HepG2 (cell line): ENCODE data around the gene STPG4. TPM values are rescaled to one million over a fixed set of nuclear protein-coding genes. Genes with fewer than 3 reads are reported as not detected.

Experiments
- ATAC-seq: fragments of 200-7000 bp; cut with Tn5 transposase; 3 replicates; pipeline ENCODE4 v1.9.1; 2020; ENCODE audit warnings: mild to moderate bottlenecking, moderate library complexity
- BruUV-seq: library from RNA; stranded (reverse); fragments of 400-500 nt; replicated peaks from 2 replicates; lab custom pipeline; 2021; lab: Mats Ljungman, UMichigan
- CTCF ChIA-PET: fragments of 300-600 bp; formaldehyde crosslinking; extraction: SDS; loops from one replicate; lab custom pipeline; 2021; ENCODE audit warnings: low total read pairs, inconsistent platforms, low intra/inter-chr PET ratio; lab: Yijun Ruan, JAX
- POLR2A ChIA-PET: fragments of 350-600 bp; sonication (Branson Sonifier 250); formaldehyde crosslinking; loops from one replicate; lab custom pipeline; 2020; ENCODE audit warnings: antibody characterized with exemption, inconsistent platforms; lab: Yijun Ruan, JAX
- DNase-seq: peaks from one replicate; pipeline ENCODE4 v3.0.0-alpha.2; 2015; ENCODE audit warnings: low spot score
- FAIRE-seq: peaks from 3 replicates; lab custom pipeline; 2011; peaks lifted over from hg19 to GRCh38; lab: Jason Lieb, UNC
- H2AFZ ChIP-seq: one replicate; pipeline ENCODE4 v1.6.1; 2011; ENCODE audit warnings: low read length, inconsistent platforms
- H3K27ac ChIP-seq: fragments of 300-600 bp; 3 replicates; pipeline ENCODE4 v1.8.0; 2011; ENCODE audit warnings: mixed run types, mild to moderate bottlenecking, mixed read lengths, low read length, inconsistent platforms; ENCODE audit not compliant: insufficient read depth; ENCODE audit errors: extremely low read length
- H3K27me3 ChIP-seq, 2 experiments: fragments of 200-600 bp in 1 of 2; 2 replicates in 1 of 2; 3 replicates in 1 of 2; pipeline versions ENCODE4 v1.6.0 to v1.8.0; 2011; ENCODE audit warnings: low read length in 2 of 2, mild to moderate bottlenecking in 2 of 2, moderate library complexity in 2 of 2, inconsistent platforms in 1 of 2; ENCODE audit not compliant: insufficient read depth in 2 of 2, control insufficient read depth in 1 of 2
- H3K36me3 ChIP-seq, 2 experiments: fragments of 200-600 bp in 1 of 2; replicated peaks in 1 of 2; 2 replicates in 1 of 2; 3 replicates in 1 of 2; pipeline versions ENCODE4 v1.5.1 to v1.8.0; 2011; ENCODE audit warnings: low read length in 2 of 2, inconsistent platforms in 1 of 2; ENCODE audit not compliant: insufficient read depth in 2 of 2, control insufficient read depth in 1 of 2
- H3K4me1 ChIP-seq: 2 replicates; pipeline ENCODE4 v1.5.1; 2012; ENCODE audit warnings: low read length, inconsistent platforms; ENCODE audit not compliant: insufficient read depth
- H3K4me2 ChIP-seq: 2 replicates; pipeline ENCODE4 v1.6.0; 2011; ENCODE audit warnings: low read depth, low read length, inconsistent platforms
- H3K4me3 ChIP-seq, 3 experiments: fragments of 200-600 bp in 1 of 3; sonication (generic), shearing (Covaris generic) in 1 of 3; replicated peaks in 1 of 3; 2 replicates each; pipeline ENCODE4 v1.5.1; 2011 to 2016; ENCODE audit warnings: low read length in 3 of 3, inconsistent platforms in 2 of 3, low read depth in 2 of 3, mild to moderate bottlenecking in 2 of 3, control low read depth in 1 of 3, mixed read lengths in 1 of 3; ENCODE audit not compliant: insufficient read depth in 1 of 3
- H3K79me2 ChIP-seq: one replicate; pipeline ENCODE4 v1.6.1; 2011; ENCODE audit warnings: low read length, inconsistent platforms; ENCODE audit not compliant: insufficient read depth
- H3K9ac ChIP-seq: 2 replicates; pipeline ENCODE4 v1.6.0; 2011; ENCODE audit warnings: mild to moderate bottlenecking, low read depth, low read length, inconsistent platforms; ENCODE audit not compliant: insufficient read depth
- H3K9me3 ChIP-seq: 2 replicates; pipeline ENCODE4 v1.5.1; 2012; ENCODE audit warnings: mild to moderate bottlenecking, low read length
- H4K20me1 ChIP-seq: 2 replicates; pipeline ENCODE4 v1.6.0; 2011; ENCODE audit warnings: inconsistent platforms, mild to moderate bottlenecking, low read length, moderate library complexity; ENCODE audit not compliant: insufficient read depth
- BCLAF1 ChIP-seq: fragments of 450-650 bp; IDR thresholded peaks from 2 replicates; pipeline ENCODE4 v1.6.1; 2017; ENCODE audit warnings: mild to moderate bottlenecking
- NCOA1 ChIP-seq: sonication (generic); formaldehyde crosslinking; IDR thresholded peaks from 2 replicates; pipeline ENCODE4 v1.9.0; 2021; ENCODE audit warnings: missing genetic modification reagents
- TOPORS ChIP-seq: sonication (generic); formaldehyde crosslinking; IDR thresholded peaks from 2 replicates; pipeline ENCODE4 v1.8.0; 2023; ENCODE audit warnings: mild to moderate bottlenecking, missing genetic modification reagents
- WIZ ChIP-seq: sonication (generic); formaldehyde crosslinking; IDR thresholded peaks from 2 replicates; pipeline ENCODE4 v1.5.1; 2020; ENCODE audit warnings: mild to moderate bottlenecking, missing genetic modification reagents
- ZBTB33 ChIP-seq: sonication (generic); formaldehyde crosslinking; IDR thresholded peaks from 2 replicates; pipeline ENCODE4 v1.4.0; 2020; ENCODE audit warnings: missing genetic modification reagents
- ZMAT3 ChIP-seq: sonication (generic); formaldehyde crosslinking; conservative IDR thresholded peaks from 2 replicates; pipeline ENCODE4 v1.7.0; 2021; ENCODE audit warnings: missing genetic modification reagents
- ZNF589 ChIP-seq: sonication (generic); formaldehyde crosslinking; conservative IDR thresholded peaks from 2 replicates; pipeline ENCODE4 v1.8.0; 2022; ENCODE audit warnings: mild to moderate bottlenecking, moderate library complexity, missing genetic modification reagents
- ZNF782 ChIP-seq: sonication (generic); formaldehyde crosslinking; IDR thresholded peaks from 2 replicates; pipeline ENCODE4 v1.4.0; 2020; ENCODE audit warnings: missing genetic modification reagents, mild to moderate bottlenecking, borderline replicate concordance
- ZXDC ChIP-seq: sonication (generic); formaldehyde crosslinking; IDR thresholded peaks from 2 replicates; pipeline ENCODE4 v1.5.0; 2020; ENCODE audit warnings: mild to moderate bottlenecking, missing genetic modification reagents
- WGBS: methylation state at CpG from one replicate; pipeline ENCODE4 v1.1.6; 2017; ENCODE audit warnings: low lambda C conversion rate; 5-methylcytosine and 5-hydroxymethylcytosine counted together
- in situ Hi-C: cut with HindIII; loops from 2 replicates; pipeline ENCODE4 v1.10.0; 2017; ENCODE audit warnings: low pct_unique_long_range_greater_than_20kb; ENCODE audit not compliant: extremely low pct_ligation_motif_present
- intact Hi-C: fragments of 100-400 bp; cut with micrococcal nuclease; formaldehyde crosslinking; loops from one replicate; pipeline ENCODE4 v1.10.0; 2022; ENCODE audit not compliant: unreplicated experiment
- polyA plus RNA-seq, 8 experiments: library from polyadenylated mRNA; depleted of rRNA in 3 of 8; stranded (reverse) in 7 of 8; unstranded in 1 of 8; fragments of >200 nt; fragmentation: Illumina TruSeq in 4 of 8; extraction: Trizol in 4 of 8; gene quantifications; 2 replicates each; pipeline versions ENCODE4 v1.2.1 to v1.2.3, GENCODE V29; 2011 to 2016; ENCODE audit warnings: low read depth in 4 of 8, missing spikeins in 1 of 8, mixed read lengths in 1 of 8; ENCODE audit not compliant: insufficient read depth in 1 of 8
- total RNA-seq, 5 experiments: library from RNA; depleted of rRNA; stranded (reverse); fragments of >200 nt; fragmentation: Illumina TruSeq; extraction: Trizol; gene quantifications; 2 replicates each; pipeline ENCODE4 v1.2.3, GENCODE V29; 2016; ENCODE audit warnings: low read depth in 1 of 5

Gene STPG4
- total and polyA plus RNA-seq, 2 of the 13 experiments (the other 11 are each of a cell fraction or from before 2014, with no cell fraction given) = 0.11 to 0.15 TPM

- TF ChIP-seq ZXDC (CRISPR knock-in tag) (no peak), ZNF589 (CRISPR knock-in tag) (peak; percentile 59; the same call in 1 of the 2 replicates)
These were observed 76.3 kb downstream of the STPG4 start (continued) for GRCh38 chr2:47078541-47079482.

GRCh38 chr2:47077442-47078117, 77.5 kb downstream of the STPG4 start:
- H3K9ac ChIP-seq = peak overlapping the region; percentile 89
- ChIA-PET CTCF (no interaction called here), POLR2A (interaction anchor here (1.1 to 5.3 kb wide), 12 partner anchors 10 to 267 kb away, joined by 3 to 134 read pairs (median 4); no protein-coding TSS in a partner anchor)
- H4K20me1 ChIP-seq = no peaks in the 10 kb centered on the region
- 70% methylated on average over 9 of the region's 9 CpGs for WGBS
- in situ Hi-C loops (no loop called here), intact Hi-C loops (loop anchor here (5.0 kb wide), 1 partner anchor 40 kb away; no protein-coding TSS in a partner anchor)
- no peaks in the 10 kb centered on the region for H3K27me3 ChIP-seq
- H3K4me2 ChIP-seq = peak overlapping the region; percentile 50
- H3K36me3 ChIP-seq = no peaks in the 10 kb centered on the region; a peak in 1 of 5 replicates
- TSS peak; percentile 51 for BruUV-seq
- H3K4me3 ChIP-seq = 0 out of 6 replicates have a peak overlapping the region, but pooled peaks of 1 of the 3 experiments have one; percentile 0
- no peak overlapping the region for H2AFZ ChIP-seq
- peak overlapping the region; percentile 88 for H3K27ac ChIP-seq
- DNase-seq (no peak), FAIRE-seq (no peak), ATAC-seq (no peak)
- H3K9me3 ChIP-seq = no peaks in the 10 kb centered on the region
- H3K79me2 ChIP-seq = peaks cover 12% of the 10 kb centered on the region
- H3K4me1 ChIP-seq = peaks cover 76% of the 10 kb centered on the region
- TF ChIP-seq BCLAF1 (no peak), ZNF782 (CRISPR knock-in tag) (peak; percentile 17; the same call in 1 of the 2 replicates), NCOA1 (CRISPR knock-in tag) (0 out of 2 replicates have a peak, but pooled peaks have one; percentile 7), WIZ (CRISPR knock-in tag) (0 out of 2 replicates have a peak, but pooled peaks have one; percentile 42), ZBTB33 (CRISPR knock-in tag) (peak; percentile 39; the same call in 1 of the 2 replicates), TOPORS (CRISPR knock-in tag) (peak; percentile 73; the same call in 1 of the 2 replicates), ZMAT3 (CRISPR knock-in tag) (no peak)
